Measurements from ENCODE around the gene RPL3.
"Not testable (repeated sequence)": the region's sequence is repeated elsewhere in the genome, so short reads cannot be mapped to it uniquely, and the experiment has no call there.

- TF ChIP-seq POLR2A, CTCF (IDR thresholded peaks at IDR 0.05): not testable (repeated sequence)
Measured at GRCh38 chr22:39339775-39340174, 20.4 kb upstream of the RPL3 start.

All from testis (tissue), 2 donors.